Stimulated activated CD4-positive, alpha-beta T cell treated with anti-CD3 and anti-CD28 coated beads, Interleukin-4, amount 100 ng/mL, for 1 hour (primary cell): ENCODE measurements around the gene LHX1.

ENCODE experiments used
- DNase-seq: peaks from one replicate; pipeline ENCODE4 v3.0.0-alpha.2; 2020

The LHX1 gene

GRCh38 chr17:36923814-36924221 lies 13.5 kb upstream of the LHX1 start:
- DNase-seq, result no peak

GRCh38 chr17:36926226-36926625 lies 11.0 kb upstream of the LHX1 start:
- no peak for DNase-seq

DNA sequence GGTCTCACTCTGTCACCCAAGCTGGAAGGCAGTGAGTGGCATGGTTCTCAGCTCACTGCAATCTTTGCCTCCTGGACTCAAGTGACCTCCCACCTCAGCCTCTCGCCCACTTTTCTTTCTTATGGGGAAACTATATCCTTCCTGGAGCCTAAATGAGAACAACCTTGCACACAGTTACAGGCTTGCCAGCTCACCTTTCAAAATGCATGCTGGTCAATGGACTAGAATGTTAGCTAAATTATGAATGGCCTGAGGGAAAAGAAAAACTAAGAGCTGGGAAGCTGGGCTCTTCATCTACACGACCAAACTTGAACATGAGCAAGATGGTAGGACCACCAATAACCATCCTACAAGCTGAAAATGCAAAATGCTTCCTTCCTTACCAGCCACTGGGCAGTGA lies 10.6 kb upstream of the LHX1 start:
- no peak for DNase-seq

DNA sequence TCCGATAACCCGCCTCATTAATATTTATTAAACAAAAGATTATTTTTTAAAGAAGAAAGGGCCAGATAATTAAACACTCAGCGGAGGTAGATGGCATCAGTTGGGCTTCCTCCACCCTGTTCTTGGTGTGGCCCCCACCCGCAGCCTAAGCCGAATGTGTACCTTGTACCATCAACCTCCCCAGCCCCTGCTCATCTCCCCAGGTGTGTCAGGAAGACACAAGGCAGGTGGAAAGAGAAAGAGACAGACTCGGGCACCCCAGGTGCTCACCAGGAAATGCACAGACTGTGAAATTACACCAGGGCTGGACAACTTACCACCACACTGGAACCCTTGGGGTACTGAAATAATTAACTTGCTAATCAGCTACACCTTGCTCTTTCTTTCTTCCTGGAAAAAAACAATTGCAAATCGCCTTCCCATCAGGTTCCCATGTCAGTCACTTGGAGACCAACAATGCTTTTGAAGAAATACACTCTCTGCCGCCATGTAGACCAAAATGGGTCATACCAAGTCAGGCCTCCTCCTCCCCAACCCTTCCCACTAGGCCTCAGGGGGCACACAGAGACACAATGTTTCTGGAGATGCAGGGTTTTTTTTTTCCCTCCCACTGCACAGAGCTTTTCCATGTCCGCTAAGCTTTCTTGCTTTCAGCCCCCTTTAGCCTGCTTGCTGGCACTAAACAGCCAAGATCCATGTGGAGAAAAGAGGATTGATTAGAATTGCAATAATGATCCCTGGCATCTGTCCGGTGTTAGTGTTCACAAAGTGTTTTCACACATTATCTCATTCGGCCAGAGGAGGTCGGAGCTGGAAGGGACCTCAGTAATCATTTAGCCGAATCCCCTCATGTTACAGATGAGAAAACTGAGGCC lies 8.6 kb upstream of the LHX1 start:
- DNase-seq, result no peak

DNA sequence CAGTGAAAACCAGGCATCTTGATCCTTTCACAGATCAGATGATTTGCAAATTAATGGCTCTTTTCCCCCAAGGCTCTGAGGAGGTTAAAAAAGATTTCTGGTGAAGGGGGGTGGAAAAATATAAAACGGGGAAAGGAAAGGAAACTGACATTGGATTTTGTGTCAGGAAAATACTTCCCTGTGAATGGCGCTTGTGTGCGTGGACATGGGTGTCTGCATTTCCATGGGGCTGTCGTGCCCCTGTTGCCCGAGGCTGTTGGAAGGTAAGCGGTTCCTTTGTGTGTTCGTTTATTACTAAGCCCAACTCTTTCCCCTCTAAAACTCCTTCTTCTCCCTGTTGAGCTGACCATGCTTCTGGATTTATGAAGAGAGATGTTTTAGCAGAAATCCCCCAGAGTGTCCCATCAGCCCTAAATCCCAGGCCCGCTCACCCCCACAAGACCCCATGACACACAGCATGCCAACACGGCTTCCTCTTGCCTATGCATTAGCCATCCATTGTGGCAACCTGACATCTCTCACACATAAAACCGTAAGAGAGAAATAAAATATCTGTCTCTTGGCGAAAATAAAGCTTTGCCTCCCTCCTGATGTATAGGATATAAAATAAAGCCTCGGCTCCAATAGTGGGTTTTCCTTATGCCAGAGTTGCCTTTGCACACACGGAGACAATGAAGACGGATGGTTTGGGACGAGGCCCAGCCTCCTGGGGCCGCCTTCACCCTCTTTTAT lies 7.3 kb upstream of the LHX1 start:
- DNase-seq, result no peak

DNA sequence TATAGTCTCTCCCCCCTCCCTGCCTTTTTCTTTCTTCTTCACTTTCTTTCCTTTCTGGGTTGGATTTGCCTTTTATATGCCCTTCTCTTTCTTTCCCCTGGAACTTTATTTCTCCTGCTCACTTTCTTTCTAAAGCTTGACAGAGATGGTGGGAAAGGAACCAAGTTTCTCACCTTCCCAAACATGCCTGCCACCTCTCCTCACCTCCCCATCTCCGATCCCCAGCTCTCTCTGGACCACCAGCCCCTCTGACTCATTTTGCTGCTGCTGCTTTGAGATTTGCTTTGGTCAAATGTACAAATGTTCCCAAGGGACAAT lies 6.7 kb upstream of the LHX1 start:
- DNase-seq, result no peak

- no peak for DNase-seq
Observed at GRCh38 chr17:36931096-36931696, 6.1 kb upstream of the LHX1 start.

- DNase-seq, result no peak
Observed at GRCh38 chr17:36931697-36932382, 5.4 kb upstream of the LHX1 start.

GRCh38 chr17:36932383-36932693 lies 4.9 kb upstream of the LHX1 start:
- no peak for DNase-seq

DNA sequence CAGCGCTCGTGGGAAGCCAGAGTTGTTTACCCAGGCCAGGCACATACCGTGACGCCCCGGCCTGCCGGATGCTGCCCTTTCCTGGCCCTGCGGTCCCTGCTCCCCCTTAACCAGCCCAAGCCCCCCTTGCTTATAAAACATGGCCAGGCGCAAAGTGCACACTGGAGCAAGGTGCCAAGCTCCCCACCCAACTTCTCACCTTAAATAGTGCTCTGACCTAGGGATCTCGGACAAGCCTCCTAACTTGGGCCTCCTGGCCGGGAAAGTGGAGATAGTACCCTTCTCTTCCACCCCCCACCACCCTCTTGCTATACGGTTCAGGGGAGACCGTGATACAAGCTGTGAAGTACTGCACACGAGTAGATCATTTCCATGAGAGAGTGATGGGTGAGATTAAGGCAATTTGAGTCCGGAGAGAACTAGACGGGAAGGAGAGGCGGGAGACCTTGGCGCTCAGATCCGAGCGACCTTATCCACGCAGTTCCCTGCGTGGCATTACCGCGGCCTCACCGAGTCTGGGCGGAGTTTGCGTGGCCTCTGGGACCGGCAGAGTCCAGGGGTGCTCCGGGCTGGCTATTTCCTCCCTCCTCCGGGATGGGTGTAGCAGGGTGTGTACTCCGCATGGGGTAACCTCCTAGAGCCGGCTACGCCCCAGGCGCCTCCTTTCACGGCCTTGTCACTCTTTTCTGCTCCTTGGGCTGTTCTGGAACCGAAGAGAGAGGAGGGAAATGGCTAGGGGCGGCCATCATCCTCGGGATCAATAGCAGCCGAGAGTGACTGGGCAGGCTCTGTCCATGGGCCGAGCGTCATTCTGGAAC lies 4.4 kb upstream of the LHX1 start:
- DNase-seq, result no peak

DNA sequence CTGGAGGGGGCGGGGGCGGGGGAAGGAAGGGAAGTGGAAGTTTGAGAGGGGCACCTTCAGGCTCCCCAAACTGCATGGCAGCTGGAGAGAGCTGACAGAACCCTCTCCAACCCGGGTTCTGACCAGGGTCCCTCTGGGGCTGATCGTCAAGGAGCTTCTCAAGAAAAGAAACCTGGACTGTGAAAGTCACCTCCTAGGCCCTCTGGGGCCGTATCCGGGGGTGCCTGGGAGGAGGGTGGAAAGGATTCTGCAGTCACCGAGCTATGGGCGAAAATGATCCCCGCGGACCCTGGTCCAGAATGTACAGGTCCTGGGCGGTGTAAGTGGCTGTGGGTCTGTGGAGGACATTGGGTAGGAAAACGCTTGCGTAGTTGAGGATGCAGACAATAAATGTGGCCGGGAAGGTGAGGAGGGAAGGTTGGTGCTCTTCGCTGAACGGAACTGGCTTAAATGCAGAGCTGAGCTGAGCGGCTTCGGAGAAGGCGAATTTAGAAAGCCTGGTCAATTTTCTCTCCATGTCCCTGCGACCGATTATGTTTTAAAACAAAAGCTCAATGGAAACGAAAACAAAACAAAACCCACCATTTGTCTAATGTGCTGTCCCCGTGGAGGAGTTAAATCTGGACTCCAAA lies 3.6 kb upstream of the LHX1 start:
- DNase-seq, result no peak

GRCh38 chr17:36934144-36934691 lies 3.1 kb upstream of the LHX1 start:
- no peak for DNase-seq

DNA sequence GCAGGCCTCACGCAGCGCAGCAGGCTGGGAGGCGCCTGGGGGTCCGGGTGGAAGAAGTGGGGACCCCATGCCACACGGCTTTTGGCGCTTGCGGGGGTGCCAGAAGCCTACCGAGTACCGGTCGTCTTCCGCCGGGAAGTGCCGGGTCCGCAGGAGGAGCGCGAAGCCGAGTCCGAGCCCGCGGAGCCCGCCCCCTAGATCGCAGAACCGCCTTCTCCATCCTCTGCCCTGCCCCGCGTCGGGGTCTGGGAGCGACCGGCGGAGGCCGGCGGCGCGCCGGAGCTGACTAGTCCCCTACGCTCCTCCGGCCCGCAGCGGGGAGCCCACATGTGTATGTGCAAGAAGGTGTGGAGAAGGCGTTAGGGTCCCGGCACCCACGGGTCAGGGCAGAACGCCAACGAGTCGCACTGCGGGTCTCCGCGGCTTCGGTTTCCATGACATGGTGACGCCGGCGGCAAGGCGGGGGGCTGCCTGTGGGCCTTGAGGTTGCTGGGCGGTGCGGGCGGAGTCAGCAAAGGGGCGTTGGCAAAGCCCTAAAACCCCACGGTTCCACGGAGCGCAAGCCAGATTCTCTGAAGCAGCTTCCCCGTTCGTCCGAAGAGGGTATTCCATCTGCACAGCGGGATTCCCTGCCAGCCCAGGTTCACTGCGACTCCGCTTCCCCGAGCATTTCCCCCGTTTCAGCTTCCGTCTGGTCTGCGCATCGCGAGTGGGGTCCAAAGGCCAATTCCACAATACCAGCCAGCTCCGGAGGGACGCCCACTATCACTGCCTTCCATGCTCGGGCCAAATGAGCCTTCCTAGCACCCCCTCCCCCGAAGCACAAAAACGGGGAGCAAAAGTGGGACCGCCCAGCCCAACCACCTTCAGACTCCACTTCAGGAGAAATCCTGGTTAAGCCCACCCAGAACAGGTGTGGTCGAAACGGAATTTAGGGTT lies 2.3 kb upstream of the LHX1 start:
- DNase-seq, result peak; percentile 31

DNA sequence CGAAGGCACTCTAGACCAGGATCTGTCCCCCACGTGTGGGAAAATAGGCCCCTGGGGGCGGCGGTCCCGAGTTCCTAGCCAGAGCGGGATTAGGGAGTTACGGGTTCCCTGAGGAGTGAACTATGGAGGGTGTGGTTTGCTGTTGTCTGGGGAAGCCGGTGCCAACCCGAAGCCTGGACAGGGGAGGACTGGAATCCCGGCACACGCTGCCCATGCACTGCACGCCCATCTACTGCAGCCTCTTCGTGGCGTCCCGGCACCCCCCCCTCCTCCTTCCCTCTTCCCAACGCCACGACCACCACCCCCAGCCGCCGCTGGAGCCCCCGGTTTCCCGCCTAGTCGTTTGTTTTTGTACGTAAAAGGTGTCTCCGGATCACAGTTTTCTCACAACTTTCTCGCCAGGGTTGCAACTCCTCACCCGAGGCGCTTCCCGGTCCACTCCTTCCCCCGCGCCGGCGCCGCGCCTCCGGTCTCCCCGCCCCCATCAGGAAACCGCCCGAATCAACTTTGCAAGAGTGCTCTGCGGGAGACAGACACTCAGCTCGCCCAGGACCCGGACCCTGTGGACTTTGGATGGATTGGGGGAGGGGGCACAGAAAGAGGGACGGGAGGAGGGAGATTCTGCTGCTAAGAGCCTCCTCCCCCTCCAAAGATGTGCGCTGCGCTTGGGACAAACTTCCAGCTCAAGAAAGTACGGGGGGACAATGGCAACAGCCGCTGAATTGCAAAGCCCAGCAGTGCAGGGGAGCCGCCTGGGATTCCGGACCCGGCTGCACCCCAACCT lies 1.4 kb upstream of the LHX1 start:
- no peak for DNase-seq

- DNase-seq, result no peak
Observed at GRCh38 chr17:36936455-36937000, 747 bp upstream of the LHX1 start.

DNA sequence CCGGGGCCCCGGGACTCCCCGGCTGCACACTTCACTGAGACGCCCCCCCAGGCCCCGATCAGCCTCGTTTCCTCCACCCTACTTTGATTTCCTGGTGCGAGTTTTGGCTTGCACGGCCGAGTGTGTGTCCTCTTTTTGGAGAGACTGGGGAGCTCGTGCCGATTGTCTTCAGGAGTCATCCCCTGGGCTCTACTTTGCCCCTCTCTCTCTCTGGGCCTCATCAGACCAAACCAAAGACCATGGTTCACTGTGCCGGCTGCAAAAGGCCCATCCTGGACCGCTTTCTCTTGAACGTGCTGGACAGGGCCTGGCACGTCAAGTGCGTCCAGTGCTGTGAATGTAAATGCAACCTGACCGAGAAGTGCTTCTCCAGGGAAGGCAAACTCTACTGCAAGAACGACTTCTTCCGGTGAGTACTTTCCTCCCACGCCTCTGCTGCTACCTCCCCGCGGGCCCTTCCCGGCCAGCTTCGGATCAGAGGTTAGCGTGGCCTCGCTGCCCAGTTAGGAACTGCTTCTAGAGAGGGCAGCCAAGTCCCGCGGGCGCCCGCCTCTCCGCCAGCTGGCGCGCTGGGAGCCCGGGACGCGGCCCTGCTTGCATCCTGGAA lies 787 bp downstream of the LHX1 start:
- no peak for DNase-seq

DNA sequence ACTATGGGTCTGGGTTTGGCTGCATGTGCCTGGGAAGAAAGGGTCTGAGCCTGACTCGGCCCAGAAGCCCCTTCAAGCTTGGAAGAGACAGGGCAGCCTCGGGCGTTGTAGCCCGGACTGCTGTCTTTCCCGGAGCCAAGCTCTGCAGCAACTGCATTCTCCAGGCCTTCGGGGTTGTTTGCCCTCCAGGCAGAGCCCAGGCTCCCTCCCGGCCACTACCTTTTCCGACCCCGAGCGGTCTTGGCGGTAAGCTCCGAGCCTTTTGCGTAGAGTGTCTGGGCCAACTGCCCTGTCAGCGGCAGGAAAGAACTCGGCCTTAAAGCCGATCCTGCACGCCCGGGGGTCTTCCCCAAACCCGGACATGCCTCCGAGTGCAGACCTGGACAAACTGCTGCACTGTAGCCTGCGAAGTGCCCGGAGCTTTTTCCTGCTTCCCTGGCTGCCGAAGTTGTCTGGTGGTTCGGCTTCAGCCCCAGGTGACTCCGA lies 1.3 kb downstream of the LHX1 start:
- DNase-seq, result no peak

- no peak for DNase-seq
Observed at GRCh38 chr17:36939052-36939801, 2.0 kb downstream of the LHX1 start.
